Lung (tissue), 12 donors: ENCODE data around the gene PER2. TPM values are rescaled to one million over a fixed set of nuclear protein-coding genes. Genes with fewer than 3 reads are reported as not detected.

Experiments
- ATAC-seq: fragments of 200-7000 bp; cut with Tn5 transposase; one replicate; pipeline ENCODE4 v1.9.1; 2020; ENCODE audit warnings: moderate number of reproducible peaks; ENCODE audit not compliant: insufficient read depth, low FRiP score
- DNase-seq, 3 donors: peaks; one replicate each; pipeline ENCODE4 v3.0.0-alpha.2; 2013 to 2017
- H3K27ac ChIP-seq, 2 donors: one replicate each; pipeline ENCODE4 v1.5.1; 2013; ENCODE audit warnings: mild to moderate bottlenecking in 2 of 2, moderate library complexity in 2 of 2, control low read depth in 1 of 2, inconsistent platforms in 1 of 2, low read depth in 1 of 2, low read length in 1 of 2
- H3K27me3 ChIP-seq, 3 donors: one replicate each; pipeline ENCODE4 v1.5.1; 2013; ENCODE audit warnings: low read length in 2 of 3; ENCODE audit not compliant: control insufficient read depth in 3 of 3, insufficient read depth in 3 of 3
- H3K36me3 ChIP-seq, 4 donors: one replicate each; pipeline ENCODE4 v1.5.1; 2013; ENCODE audit warnings: low read length in 4 of 4, mild to moderate bottlenecking in 1 of 4, moderate library complexity in 1 of 4; ENCODE audit not compliant: control insufficient read depth in 4 of 4, insufficient read depth in 4 of 4
- H3K4me1 ChIP-seq, 5 donors: one replicate each; pipeline ENCODE4 v1.5.1; 2013; ENCODE audit warnings: low read length in 5 of 5, mild to moderate bottlenecking in 2 of 5, moderate library complexity in 1 of 5; ENCODE audit not compliant: control insufficient read depth in 5 of 5, insufficient read depth in 5 of 5
- H3K4me3 ChIP-seq: one replicate; pipeline ENCODE4 v1.5.1; 2013; ENCODE audit warnings: mild to moderate bottlenecking, control low read depth, moderate library complexity
- H3K9ac ChIP-seq, 2 donors: one replicate each; pipeline ENCODE4 v1.5.1; 2013; ENCODE audit warnings: low read length in 2 of 2, control low read depth in 1 of 2; ENCODE audit not compliant: insufficient read depth in 1 of 2
- H3K9me3 ChIP-seq, 4 donors: one replicate each; pipeline ENCODE4 v1.5.1; 2013; ENCODE audit warnings: low read length in 3 of 4, mild to moderate bottlenecking in 1 of 4, moderate library complexity in 1 of 4; ENCODE audit not compliant: control insufficient read depth in 4 of 4, insufficient read depth in 3 of 4
- CTCF ChIP-seq: IDR thresholded peaks from 2 replicates; pipeline ENCODE4 v1.5.1; 2012; ENCODE audit warnings: mild to moderate bottlenecking; ENCODE audit errors: control extremely low read depth, extremely low read depth
- WGBS, 2 donors: extraction: QIAGEN DNeasy Blood & Tissue Kit; methylation state at CpG; one replicate each; pipeline ENCODE4 v1.1.7; 2013; 5-methylcytosine and 5-hydroxymethylcytosine counted together
- polyA plus RNA-seq, 2 donors: library from polyadenylated mRNA; stranded (reverse); fragments of 200-250 nt; gene quantifications; one replicate each; pipeline ENCODE4 v1.2.1, GENCODE V29; 2013
- total RNA-seq, 2 donors: library from RNA; depleted of rRNA in 1 of 2; stranded (reverse); fragments of >200 nt in 1 of 2; gene quantifications; one replicate each; pipeline ENCODE4 v1.2.1, GENCODE V29; 2014 to 2021
- donor health status: control.
- donor health status: control.
- donor health status: Bipolar disorder and iron deficiency.
- donor health status: healthy.
- donor health status: DM: yes; HTN: yes; CAD: no.

PER2 gene
- total and polyA plus RNA-seq, 4 donors = 4.1 to 27.1 (median 10.5) TPM

DNA sequence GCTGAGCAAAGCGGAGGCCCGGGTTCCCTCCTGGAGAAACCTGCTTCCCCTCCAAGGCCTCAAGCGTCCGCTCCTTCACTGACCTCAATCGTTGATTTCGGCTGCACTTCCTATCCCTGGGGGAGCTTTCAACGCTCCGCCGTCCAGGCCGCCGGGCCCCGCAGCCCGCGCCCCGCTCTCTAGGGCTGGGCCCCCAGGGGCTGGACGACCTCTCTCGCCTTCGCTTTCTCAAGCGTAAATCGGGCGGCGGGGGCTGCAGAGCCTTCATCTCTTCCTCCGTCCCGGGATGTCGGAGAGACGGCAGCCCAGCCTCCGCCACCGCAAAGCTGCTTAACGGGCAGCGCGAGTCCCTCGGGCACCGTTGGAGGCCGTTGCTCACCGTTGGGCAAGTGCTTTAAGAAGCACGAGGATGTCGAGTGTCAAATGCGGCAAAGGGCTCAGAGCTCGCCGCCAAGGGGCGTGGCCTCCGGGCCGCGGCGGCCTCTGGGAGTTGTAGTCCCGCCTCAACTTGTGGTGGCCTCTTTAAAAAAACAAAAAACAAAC is 57.1 kb downstream of the PER2 start:
- peak overlapping the region; percentile 57 for H3K4me3 ChIP-seq
- WGBS, 2 donors = 1 to 3% methylated on average over 46 of the region's 46 CpGs
- TF ChIP-seq CTCF = no peak
- no peak overlapping the region for H3K9ac ChIP-seq
- peaks cover 0 to 6% (median 3%) of the 10 kb centered on the region in 5 donors for H3K4me1 ChIP-seq
- peak overlapping the region in 1 of 2 donors; percentile 2 for H3K27ac ChIP-seq
- peaks cover 0 to 26% (median 25%) of the 10 kb centered on the region in 3 donors for H3K27me3 ChIP-seq
- DNase-seq (peak; percentile 59 to 76 (median 72)), ATAC-seq (peak; percentile 92)
- no peaks in the 10 kb centered on the region for H3K9me3 ChIP-seq
- no peaks in the 10 kb centered on the region for H3K36me3 ChIP-seq

GRCh38 chr2:238230699-238231098 is 57.7 kb downstream of the PER2 start:
- ATAC-seq = no peak
- H3K4me1 ChIP-seq = peaks cover 0 to 6% (median 3%) of the 10 kb centered on the region in 5 donors

GRCh38 chr2:238228700-238229099 is 59.7 kb downstream of the PER2 start:
- Histone ChIP-seq H3K36me3 (no peaks in the 10 kb centered on the region), H3K9me3 (no peaks in the 10 kb centered on the region), H3K4me1 (peaks cover 0 to 7% (median 3%) of the 10 kb centered on the region in 5 donors), H3K27me3 (peaks cover 0 to 18% (median 17%) of the 10 kb centered on the region in 3 donors), H3K9ac (no peak overlapping the region), H3K4me3 (no peak overlapping the region), H3K27ac (no peak overlapping the region)
- no peak for ATAC-seq
- no peak for TF ChIP-seq CTCF
- peak in 1 of 3 donors; percentile 8 for DNase-seq
- WGBS, 2 donors = 84 to 91% methylated on average over 4 of the region's 4 CpGs

More at GRCh38 chr2:238230699-238231098, 57.7 kb downstream of the PER2 start:
- Histone ChIP-seq H3K4me3 (peak overlapping the region; percentile 57), H3K9me3 (no peaks in the 10 kb centered on the region), H3K9ac (no peak overlapping the region), H3K36me3 (no peaks in the 10 kb centered on the region), H3K27ac (no peak overlapping the region), H3K27me3 (peaks cover 0 to 23% (median 22%) of the 10 kb centered on the region in 3 donors)
- no peak for DNase-seq
- WGBS, 2 donors = 78 to 86% methylated on average over 5 of the region's 5 CpGs
- TF ChIP-seq CTCF = no peak
